ENCODE data around the gene MUC5B. TPM values are rescaled to one million over a fixed set of nuclear protein-coding genes. Genes with fewer than 3 reads are reported as not detected.
"Not testable (repeated sequence)": the region's sequence is repeated elsewhere in the genome, so short reads cannot be mapped to it uniquely, and the experiment has no call there.

Gene MUC5B
- total RNA-seq, 1 donor from 2014 or later, result not detected

- not testable (repeated sequence) for H3K9me3 Mint-ChIP-seq (ENCODE audit: low read depth); H3K36me3 Mint-ChIP-seq (ENCODE audit: insufficient read depth); H3K27me3 Mint-ChIP-seq; DNase-seq (ENCODE audit: low spot score, unreplicated experiment); H3K4me3 Mint-ChIP-seq (ENCODE audit: low read depth); H3K27ac Mint-ChIP-seq; H3K4me1 Mint-ChIP-seq (ENCODE audit: low read depth)
These were observed 22.9 kb downstream of the MUC5B start for GRCh38 chr11:1245717-1246116.

- H3K9me3 Mint-ChIP-seq (ENCODE audit: low read depth); H3K36me3 Mint-ChIP-seq (ENCODE audit: insufficient read depth); H3K4me1 Mint-ChIP-seq (ENCODE audit: low read depth); DNase-seq (ENCODE audit: low spot score, unreplicated experiment); H3K4me3 Mint-ChIP-seq (ENCODE audit: low read depth); H3K27ac Mint-ChIP-seq; H3K27me3 Mint-ChIP-seq: not testable (repeated sequence)
These were observed 23.4 kb downstream of the MUC5B start for GRCh38 chr11:1246301-1246700.

GRCh38 chr11:1247026-1247425, 24.2 kb downstream of the MUC5B start:
- not testable (repeated sequence) for H3K4me1 Mint-ChIP-seq (ENCODE audit: low read depth); DNase-seq (ENCODE audit: low spot score, unreplicated experiment); H3K9me3 Mint-ChIP-seq (ENCODE audit: low read depth); H3K4me3 Mint-ChIP-seq (ENCODE audit: low read depth); H3K27me3 Mint-ChIP-seq; H3K36me3 Mint-ChIP-seq (ENCODE audit: insufficient read depth); H3K27ac Mint-ChIP-seq

- DNase-seq (ENCODE audit: low spot score, unreplicated experiment); H3K36me3 Mint-ChIP-seq (ENCODE audit: insufficient read depth); H3K9me3 Mint-ChIP-seq (ENCODE audit: low read depth); H3K27ac Mint-ChIP-seq; H3K4me3 Mint-ChIP-seq (ENCODE audit: low read depth); H3K27me3 Mint-ChIP-seq; H3K4me1 Mint-ChIP-seq (ENCODE audit: low read depth): not testable (repeated sequence)
These were observed 26.1 kb downstream of the MUC5B start for GRCh38 chr11:1248951-1249350.

- not testable (repeated sequence) for H3K36me3 Mint-ChIP-seq (ENCODE audit: insufficient read depth); H3K9me3 Mint-ChIP-seq (ENCODE audit: low read depth)
These were observed 27.5 kb downstream of the MUC5B start for GRCh38 chr11:1250411-1250810.

GRCh38 chr11:1251236-1251770, 28.4 kb downstream of the MUC5B start:
- DNase-seq (ENCODE audit: low spot score, unreplicated experiment), result no peak
- H3K9me3 Mint-ChIP-seq (ENCODE audit: low read depth), result peaks cover 4% of the 10 kb centered on the region
- H3K27ac Mint-ChIP-seq, result no peak overlapping the region
- no peak overlapping the region for H3K4me3 Mint-ChIP-seq (ENCODE audit: low read depth)
- H3K36me3 Mint-ChIP-seq (ENCODE audit: insufficient read depth), result no peaks in the 10 kb centered on the region
- H3K4me1 Mint-ChIP-seq (ENCODE audit: low read depth), result no peaks in the 10 kb centered on the region
- TF ChIP-seq CTCF (IDR thresholded peaks at IDR 0.05; ENCODE audit: unreplicated experiment), result no peak
- peaks cover 4% of the 10 kb centered on the region for H3K27me3 Mint-ChIP-seq

More at GRCh38 chr11:1250411-1250810, 27.5 kb downstream of the MUC5B start:
- H3K27ac Mint-ChIP-seq; H3K4me3 Mint-ChIP-seq (ENCODE audit: low read depth); DNase-seq (ENCODE audit: low spot score, unreplicated experiment); H3K4me1 Mint-ChIP-seq (ENCODE audit: low read depth); H3K27me3 Mint-ChIP-seq: not testable (repeated sequence)

GRCh38 chr11:1252371-1253102, 29.7 kb downstream of the MUC5B start:
- H3K4me1 Mint-ChIP-seq (ENCODE audit: low read depth), result no peaks in the 10 kb centered on the region
- peaks cover 4% of the 10 kb centered on the region for H3K27me3 Mint-ChIP-seq
- H3K4me3 Mint-ChIP-seq (ENCODE audit: low read depth), result no peak overlapping the region
- no peak for TF ChIP-seq CTCF (IDR thresholded peaks at IDR 0.05; ENCODE audit: unreplicated experiment)
- no peak overlapping the region for H3K27ac Mint-ChIP-seq
- no peak for DNase-seq (ENCODE audit: low spot score, unreplicated experiment)
- H3K36me3 Mint-ChIP-seq (ENCODE audit: insufficient read depth), result no peaks in the 10 kb centered on the region
- peaks cover 4% of the 10 kb centered on the region for H3K9me3 Mint-ChIP-seq (ENCODE audit: low read depth)

- Mint-ChIP-seq H3K27me3 (peaks cover 4% of the 10 kb centered on the region), H3K4me1 (ENCODE audit: low read depth) (no peaks in the 10 kb centered on the region), H3K9me3 (ENCODE audit: low read depth) (peaks cover 4% of the 10 kb centered on the region), H3K27ac (no peak overlapping the region), H3K36me3 (ENCODE audit: insufficient read depth) (no peaks in the 10 kb centered on the region), H3K4me3 (ENCODE audit: low read depth) (no peak overlapping the region)
- DNase-seq (ENCODE audit: low spot score, unreplicated experiment), result no peak
- TF ChIP-seq CTCF (IDR thresholded peaks at IDR 0.05; ENCODE audit: unreplicated experiment), result no peak
These were observed 30.2 kb downstream of the MUC5B start for GRCh38 chr11:1253103-1253485.

Measured in progenitor cell of endocrine pancreas (in vitro differentiated cells).